NK-92 (cell line): ENCODE results near the gene PGD.
"Not testable (repeated sequence)": the region's sequence is repeated elsewhere in the genome, so short reads cannot be mapped to it uniquely, and the experiment has no call there.

Experiments used
- DNase-seq: peaks from one replicate; lab custom pipeline; 2025; ENCODE audit not compliant: unreplicated experiment; lab: John Stamatoyannopoulos, UW

The PGD gene

DNA sequence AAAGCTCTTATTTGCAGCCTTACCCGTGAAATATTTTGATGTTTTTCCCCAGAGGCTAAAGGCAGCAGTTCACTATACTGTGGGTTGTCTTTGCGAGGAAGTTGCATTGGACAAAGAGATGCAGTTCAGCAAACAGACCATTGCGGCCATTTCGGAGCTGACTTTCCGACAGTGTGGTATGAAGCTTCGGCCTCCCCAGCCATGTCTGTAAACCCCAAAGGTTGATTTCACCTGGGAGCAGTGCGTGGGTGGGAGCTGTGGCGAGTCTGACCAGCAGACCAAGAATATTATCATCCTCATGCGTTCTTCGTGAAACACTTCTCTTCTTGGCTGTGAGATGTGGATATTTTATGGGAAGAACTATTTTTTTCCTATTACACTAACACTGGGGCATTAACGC, 34.9 kb downstream of the PGD start:
- DNase-seq: no peak

DNA sequence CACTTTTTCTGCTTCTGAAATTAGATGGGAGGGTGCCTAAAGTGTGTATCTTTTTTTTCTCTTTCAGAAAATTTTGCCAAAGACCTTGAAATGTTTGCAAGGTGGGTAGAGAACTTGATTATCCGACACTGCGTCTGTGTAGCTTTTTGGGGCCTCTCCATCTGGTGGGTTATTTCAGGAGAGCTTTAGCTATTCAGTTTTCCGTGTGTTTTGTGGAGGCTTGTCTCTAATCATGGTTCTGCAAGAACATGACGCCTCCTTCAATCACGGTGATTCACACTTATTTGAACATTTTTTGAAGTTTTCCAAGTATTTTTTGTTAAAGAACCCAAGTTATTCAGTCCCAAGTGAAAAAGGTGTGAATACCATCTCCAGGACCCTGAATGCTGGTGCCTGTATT, 35.7 kb downstream of the PGD start:
- no peak for DNase-seq

DNA sequence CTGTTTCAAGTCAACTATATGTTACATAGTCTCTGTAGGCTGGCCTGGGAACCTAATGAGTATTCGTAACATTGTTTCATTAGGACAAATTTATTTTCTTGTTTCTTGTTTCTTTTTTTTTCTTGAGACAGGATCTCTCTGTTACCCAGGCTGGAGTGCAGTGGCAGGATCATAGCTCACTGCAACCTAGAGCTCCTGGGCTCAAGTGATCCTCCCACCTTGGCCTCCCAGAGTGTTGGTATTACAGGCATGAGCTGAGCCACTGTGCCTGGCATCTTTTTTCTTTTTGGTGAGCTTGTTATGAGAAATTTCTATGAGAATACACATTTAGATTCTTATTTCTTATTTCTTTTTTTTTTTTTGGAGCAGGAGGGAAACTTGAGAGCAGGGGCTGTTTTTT, 38.2 kb downstream of the PGD start:
- DNase-seq: no peak

DNA sequence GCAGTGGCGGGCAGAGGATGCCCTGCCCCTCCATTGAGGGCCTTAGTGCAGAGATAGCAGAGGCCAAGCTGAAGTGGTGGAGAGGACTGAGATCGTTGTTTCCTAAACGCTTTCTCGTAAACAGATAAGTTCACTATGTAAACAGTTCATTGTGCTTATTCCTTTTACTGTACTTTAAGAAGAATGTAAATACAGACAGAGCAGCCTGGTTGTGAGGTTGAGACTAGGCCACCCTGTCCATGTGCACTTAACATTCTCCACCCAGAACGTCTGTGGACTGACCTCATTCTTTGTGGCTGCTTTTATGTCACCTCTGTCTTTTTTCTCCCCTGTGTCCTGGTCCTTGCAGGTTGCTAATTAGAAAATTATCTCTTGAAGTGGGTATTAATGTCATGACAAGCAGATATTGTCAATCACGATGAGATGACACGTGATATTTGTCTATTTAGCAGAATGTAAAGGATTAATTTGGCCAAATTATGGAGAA, 39.9 kb downstream of the PGD start:
- DNase-seq: no peak

DNA sequence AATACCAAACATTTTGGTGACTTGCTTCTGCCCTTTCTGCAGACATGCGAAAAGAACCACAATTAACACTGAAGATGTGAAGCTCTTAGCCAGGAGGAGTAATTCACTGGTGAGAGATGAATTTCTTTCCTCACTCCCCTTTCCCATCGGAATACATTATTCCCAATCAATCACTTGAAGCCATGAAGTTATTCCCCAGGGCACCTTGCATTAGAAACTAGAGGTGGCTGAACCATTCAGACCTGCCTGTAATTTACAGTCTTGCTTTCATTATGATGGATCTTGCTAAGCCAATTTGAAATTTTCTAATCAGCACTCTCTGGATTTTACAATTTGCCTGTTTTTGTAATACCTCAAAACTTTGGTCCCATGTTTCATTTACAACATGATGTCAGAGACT, 41.4 kb downstream of the PGD start:
- no peak for DNase-seq

DNA sequence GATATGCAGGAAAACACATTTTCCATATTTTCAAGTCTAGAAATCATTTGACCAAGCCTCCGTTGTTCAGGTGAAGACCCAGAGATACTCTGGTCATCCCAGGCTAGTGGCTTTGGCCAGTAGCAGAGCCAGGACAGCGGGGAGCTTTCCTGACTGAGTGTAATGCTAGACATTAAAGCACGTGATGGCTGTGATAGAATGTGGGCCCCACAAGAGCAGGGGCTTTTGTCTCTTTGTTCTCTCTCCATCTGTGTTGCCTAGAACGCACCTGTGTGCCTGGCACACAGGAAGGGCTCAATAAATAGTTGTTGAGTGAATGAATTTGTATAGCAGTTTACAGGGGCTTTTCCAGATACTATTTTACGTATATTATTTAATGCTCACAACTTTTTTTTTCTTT, 41.9 kb downstream of the PGD start:
- DNase-seq: no peak

DNA sequence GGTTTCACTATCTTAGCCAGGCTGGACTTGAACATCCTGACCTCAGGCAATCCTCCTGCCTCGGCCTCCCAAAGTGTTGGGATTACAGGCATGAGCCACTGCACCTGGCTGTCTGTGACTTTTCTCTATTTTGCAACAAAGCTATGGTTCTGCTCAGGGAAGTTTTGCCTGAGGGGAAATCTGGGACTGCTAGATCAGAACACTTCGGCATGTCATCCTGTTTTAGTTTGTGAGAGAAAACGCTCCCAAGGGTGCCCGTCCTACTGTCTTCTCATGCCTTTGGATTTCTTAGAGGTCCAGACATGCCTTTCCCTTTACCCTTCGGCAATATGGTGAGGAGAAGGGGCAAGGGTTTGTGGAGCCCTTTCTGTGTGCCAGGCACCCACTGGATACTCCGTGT, 45.4 kb downstream of the PGD start:
- DNase-seq: no peak

DNA sequence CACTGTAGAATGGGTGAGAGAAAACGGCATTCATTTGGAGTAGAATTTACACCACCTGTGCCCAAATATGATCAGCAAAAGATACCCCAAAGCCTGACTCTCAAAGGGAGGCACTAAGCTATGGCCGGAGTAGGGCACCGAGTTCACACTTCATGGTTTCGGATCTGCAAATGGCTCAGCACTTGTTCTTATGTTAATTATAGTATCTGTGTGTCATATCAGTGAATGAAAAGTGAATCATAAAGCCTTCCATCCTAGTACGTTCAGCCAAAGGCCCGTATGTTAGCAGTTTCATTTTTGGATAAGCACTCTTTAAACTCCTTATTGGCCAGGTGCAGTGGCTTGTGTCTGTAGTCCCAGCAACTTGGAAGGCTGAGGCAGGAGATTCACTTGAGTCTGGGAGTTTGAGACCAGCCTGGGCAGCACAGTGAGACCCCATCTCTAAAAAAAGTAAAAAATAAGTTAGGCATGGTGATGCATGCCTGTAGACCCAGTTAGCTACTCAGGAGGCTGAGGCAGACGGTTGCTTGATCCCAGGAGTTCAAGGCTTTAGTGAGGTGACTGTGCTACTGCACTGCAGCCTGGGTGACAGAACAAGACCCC, 46.0 kb downstream of the PGD start:
- DNase-seq: no peak

DNA sequence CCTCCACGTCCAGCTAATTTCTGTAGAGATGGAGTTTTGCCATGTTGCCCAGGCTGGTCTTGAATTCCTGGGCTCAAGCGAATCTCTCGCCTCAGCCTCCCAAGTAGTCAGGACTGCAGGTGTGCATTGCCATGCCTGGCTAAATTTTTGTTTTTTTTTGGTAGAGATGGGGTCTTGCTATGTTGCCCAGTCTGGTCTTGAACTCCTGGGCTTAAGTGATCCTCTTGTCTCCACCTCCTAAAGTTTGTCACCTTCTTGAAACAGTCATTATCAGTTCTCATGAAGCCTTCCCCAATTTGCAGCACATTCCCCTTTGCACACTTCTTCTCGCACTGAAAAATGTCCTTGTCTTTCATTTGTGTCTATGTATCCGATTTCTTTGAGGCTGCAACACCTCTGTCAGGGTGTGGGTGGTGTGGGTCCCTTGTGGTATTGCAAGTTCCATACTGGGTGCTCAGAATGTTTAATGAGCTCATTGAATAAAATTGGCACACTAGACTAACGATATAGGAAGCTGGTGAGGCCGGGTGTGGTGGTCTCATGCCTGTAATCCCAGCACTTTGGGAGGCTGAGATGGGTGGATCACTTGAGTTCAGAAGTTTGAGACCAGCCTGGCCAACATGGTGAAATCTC, 48.0 kb downstream of the PGD start:
- DNase-seq: no peak

DNA sequence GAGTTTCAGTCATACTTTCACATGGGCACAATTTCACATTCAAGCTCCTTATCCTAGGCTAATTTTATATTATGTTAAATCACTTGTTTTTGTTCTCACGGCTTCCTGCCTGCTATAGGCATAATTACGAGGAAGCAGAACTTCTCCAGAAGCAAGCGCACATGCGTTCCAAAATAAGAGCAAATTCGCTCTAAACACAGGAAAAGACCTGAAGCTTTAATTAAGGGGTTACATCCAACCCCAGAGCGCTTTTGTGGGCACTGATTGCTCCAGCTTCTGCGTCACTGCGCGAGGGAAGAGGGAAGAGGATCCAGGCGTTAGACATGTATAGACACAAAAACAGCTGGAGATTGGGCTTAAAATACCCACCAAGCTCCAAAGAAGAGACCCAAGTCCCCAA, 50.9 kb downstream of the PGD start, which contains the start of gene CORT:
Gene CORT, plus strand, starts transcription at position 281 of the 400 bp plus-strand sequence. CDS start 193 bp downstream, outside the sequence.
- DNase-seq: no peak

DNA sequence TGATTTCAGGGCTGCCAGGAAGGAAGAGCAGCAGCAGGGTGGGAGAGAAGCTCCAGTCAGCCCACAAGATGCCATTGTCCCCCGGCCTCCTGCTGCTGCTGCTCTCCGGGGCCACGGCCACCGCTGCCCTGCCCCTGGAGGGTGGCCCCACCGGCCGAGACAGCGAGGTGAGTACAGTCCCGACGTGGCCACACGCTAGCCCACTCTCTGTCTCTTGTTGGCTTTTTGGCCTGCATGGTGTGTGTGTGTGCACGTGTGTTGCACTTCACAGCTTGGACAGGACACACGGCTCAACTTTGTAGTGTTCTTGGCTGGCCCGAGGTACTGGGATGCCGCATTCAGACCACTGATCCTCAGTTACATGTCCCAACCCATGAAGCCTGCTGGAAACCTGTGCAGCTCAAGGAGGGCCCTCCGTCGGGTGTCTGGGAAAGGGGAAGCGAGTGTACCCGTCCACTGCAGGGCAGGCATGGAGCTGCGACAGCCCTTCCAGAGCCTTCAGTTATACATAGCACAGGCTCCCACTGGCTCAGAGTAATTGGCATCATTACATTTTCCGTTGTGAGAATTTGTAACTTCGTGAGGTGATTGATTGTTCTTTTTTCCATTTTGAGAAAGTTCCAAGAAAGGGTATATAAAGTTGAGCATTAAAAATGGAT, 51.4 kb downstream of the PGD start:
- DNase-seq: no peak

DNA sequence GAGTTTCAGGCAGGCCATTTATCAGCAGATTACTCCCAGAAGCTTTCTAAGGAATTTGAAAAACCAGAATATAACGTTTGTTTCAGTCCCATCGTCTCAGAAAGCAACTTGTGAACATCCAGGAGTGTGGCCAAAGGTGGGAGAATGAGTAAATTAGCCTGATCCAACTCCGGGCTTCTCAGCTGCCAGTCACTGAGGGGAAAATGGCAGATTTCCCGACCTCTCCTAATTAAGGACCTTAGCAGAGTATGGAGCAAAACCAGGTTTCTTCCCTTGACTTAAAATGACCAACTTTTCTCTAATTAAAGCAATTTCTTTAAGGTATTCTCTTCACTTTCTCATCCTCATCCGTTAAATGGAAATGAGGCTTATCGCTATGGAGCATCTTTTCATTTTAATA, 52.0 kb downstream of the PGD start:
- no peak for DNase-seq

DNA sequence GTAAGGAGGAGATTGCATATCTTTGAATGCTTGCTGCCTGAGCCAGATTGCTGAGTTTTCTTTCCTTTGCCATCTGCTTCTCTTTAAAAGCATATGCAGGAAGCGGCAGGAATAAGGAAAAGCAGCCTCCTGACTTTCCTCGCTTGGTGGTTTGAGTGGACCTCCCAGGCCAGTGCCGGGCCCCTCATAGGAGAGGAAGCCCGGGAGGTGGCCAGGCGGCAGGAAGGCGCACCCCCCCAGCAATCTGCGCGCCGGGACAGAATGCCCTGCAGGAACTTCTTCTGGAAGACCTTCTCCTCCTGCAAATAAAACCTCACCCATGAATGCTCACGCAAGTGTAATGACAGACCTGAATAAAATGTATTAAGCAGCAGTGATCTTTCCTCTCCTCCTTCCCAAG, 52.4 kb downstream of the PGD start:
- DNase-seq: no peak

DNA sequence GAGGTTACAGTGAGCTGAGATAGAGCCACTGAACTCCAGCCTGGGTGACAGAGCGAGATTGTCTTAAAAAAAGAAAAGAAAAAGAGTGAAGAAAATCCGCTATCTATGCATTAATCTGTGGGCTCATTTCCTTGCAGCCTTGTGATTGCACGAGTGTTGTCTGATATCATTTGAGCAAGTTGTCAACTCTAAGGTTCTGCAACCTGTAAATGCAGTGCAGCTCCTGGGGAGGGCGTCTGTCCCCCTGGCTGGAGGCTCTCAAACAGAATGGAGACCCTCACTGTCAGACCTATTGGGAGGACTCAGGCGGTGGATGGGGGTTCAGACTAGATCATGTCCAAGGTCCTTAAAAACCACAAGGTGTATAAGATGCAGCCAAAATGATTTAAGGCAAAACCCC, 57.2 kb downstream of the PGD start:
- DNase-seq: no peak

DNA sequence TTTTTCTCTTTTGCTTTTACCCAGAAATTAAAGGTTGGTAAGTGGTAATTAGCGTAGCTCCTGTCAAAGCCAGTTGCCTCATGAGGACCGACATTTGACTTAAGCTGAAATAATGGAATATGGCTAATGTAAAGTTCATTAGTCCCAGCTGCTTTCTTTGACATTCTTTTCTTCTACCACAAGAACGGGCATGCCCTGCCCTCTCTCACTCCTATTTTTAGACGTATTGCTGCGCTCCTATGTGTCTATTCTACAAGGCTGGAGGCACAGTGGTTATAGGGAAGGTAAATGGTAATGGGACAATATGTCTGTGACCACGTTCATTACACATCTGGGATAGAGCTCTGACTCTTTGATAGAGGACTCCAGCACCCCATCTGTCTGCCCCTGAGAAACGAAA, 57.8 kb downstream of the PGD start:
- DNase-seq: no peak

DNA sequence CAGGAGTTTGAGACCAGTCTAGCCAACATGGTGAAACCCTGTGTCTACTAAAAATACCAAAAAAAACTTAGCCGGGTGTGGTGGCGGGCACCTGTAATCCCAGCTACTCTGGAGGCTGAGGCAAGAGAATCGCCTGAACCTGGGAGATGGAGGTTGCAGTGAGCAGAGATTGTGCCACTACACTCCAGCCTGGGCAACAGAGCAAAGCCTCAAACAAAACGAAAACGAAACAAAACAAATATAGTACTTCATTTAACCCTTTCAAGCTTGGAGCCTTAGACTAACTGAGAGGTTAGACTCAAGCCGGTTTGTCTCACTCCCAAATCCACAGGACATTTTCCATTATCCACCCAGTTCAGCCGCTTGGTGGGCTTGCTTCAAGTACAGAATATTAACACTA, 58.6 kb downstream of the PGD start:
- not testable (repeated sequence) for DNase-seq

DNA sequence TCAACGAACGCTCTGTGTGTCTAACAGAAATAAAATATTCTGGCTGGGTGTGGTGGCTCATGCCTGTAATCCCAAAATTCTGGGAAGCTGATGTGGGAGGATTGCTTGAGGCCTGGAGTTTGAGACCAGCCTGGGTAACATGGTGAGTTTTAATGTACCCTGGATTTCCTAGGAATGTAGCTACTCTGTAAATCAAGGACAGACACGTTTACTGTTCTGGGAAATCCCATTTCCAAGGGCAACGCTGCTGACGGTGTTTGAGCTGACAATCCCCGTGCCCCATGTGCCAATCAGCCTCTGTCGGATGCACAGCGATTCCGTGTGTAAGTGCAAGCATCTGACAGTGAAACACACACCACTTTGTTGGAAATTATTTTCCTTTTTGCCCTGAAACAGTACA, 59.0 kb downstream of the PGD start:
- DNase-seq: no peak

DNA sequence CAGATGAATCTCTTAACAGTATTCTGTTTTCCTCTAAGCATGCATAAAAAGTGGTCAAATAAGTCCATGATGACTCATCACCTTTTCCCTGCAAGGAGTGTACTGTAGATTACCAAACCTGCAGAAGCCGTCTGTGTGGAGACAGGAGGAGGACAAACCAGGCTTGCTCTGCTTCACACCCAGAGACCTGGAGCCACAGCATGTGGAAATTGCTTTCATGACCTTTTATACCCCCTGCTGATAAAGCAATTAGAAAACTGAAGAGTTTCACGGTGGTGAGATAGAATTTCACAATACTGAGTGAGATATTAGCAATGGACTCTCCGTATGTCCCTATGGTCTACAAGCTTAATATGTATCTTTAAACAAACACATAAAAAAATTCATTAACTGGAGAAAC, 60.3 kb downstream of the PGD start:
- DNase-seq: no peak

DNA sequence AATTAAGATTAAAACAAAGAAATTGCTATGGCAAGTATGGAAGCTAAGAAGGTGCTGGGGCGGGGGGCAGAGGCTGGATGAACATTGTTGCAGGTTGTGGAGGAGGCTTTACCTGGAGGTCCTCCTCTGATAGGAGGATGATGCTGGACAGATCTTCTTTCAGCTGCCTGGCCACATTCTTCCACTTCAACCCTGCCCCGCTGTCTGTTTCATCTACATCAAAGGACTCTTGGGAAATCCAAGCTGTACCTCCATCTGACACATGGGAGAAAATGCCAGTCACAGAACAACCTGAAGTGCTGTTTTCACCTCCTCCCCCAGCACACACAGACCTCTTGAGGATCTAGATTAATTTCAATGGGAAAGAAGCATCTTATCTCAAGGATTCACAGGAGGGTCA, 68.2 kb downstream of the PGD start:
- DNase-seq: no peak

DNA sequence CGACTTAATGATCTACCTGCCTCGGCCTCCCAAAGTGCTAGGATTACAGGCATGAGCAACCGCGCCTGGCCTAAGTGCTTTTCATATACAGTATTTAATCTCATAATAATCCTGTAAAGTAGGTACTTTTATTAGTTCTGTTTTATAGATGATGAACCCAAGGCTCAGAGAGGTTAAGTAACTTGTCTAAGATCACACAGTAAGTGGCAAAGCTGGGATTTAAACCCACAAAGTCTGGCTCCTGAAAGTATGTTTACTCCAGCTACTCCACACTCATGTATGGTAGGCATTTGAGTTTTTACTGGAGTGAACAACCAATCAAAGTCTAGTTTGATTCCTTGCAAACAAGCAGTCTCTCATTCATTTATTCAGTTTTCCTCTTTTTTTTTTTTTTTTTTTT, 71.2 kb downstream of the PGD start:
- DNase-seq: no peak
